Heart left ventricle (tissue), 16 donors: ENCODE measurements around the gene SWT1. TPM values are rescaled to one million over a fixed set of nuclear protein-coding genes. Genes with fewer than 3 reads are reported as not detected.

Experiments used
- ATAC-seq, 4 donors: fragments of 200-7000 bp; cut with Tn5 transposase; one replicate each; pipeline ENCODE4 v1.9.1; 2020 to 2022; ENCODE audit warnings: moderate library complexity in 4 of 4, mild to moderate bottlenecking in 3 of 4, moderate number of reproducible peaks in 1 of 4
- DNase-seq, 5 donors: peaks; one replicate each; pipeline ENCODE4 v3.0.0-alpha.2; 2020
- H3K27ac ChIP-seq, 12 donors: fragments of 200-600 bp; sonication (generic) in 4 of 12; one replicate each; pipeline versions ENCODE4 v1.5.0 to v1.8.0; 2016 to 2022; ENCODE audit warnings: mild to moderate bottlenecking in 2 of 12
- H3K27me3 ChIP-seq, 9 donors: fragments of 200-600 bp; sonication (generic) in 2 of 9; one replicate each; pipeline versions ENCODE4 v1.5.1 to v1.8.0; 2016 to 2022; ENCODE audit warnings: mild to moderate bottlenecking in 3 of 9
- H3K36me3 ChIP-seq, 9 donors: fragments of 200-600 bp; sonication (generic) in 2 of 9; one replicate each; pipeline versions ENCODE4 v1.5.0 to v1.8.0; 2018 to 2022; ENCODE audit warnings: mild to moderate bottlenecking in 2 of 9
- H3K4me1 ChIP-seq, 12 donors: fragments of 200-600 bp; sonication (generic) in 4 of 12; one replicate each; pipeline versions ENCODE4 v1.5.0 to v1.8.0; 2016 to 2022; ENCODE audit warnings: mild to moderate bottlenecking in 3 of 12
- H3K4me3 ChIP-seq, 12 donors: fragments of 200-600 bp; sonication (generic) in 4 of 12; one replicate each; pipeline versions ENCODE4 v1.5.0 to v1.8.0; 2017 to 2022; ENCODE audit warnings: mild to moderate bottlenecking in 9 of 12, moderate library complexity in 4 of 12
- H3K9me3 ChIP-seq, 12 donors: fragments of 200-600 bp; sonication (generic) in 4 of 12; one replicate each; pipeline versions ENCODE4 v1.5.0 to v1.8.0; 2016 to 2022; ENCODE audit warnings: mild to moderate bottlenecking in 1 of 12
- CTCF ChIP-seq, 12 donors: fragments of 200-600 bp; sonication (generic) in 4 of 12; IDR thresholded peaks; one replicate each; pipeline versions ENCODE4 v1.5.0 to v1.8.0; 2018 to 2022; ENCODE audit warnings: antibody characterized with exemption in 12 of 12, mild to moderate bottlenecking in 5 of 12
- POLR2A ChIP-seq, 2 donors: fragments of 450-650 bp; IDR thresholded peaks; one replicate each; pipeline ENCODE4 v1.6.1; 2017; ENCODE audit warnings: antibody characterized with exemption in 2 of 2, mild to moderate bottlenecking in 2 of 2, moderate library complexity in 2 of 2
- WGBS, 4 donors: extraction: QIAGEN DNeasy Blood & Tissue Kit in 2 of 4; methylation state at CpG; one replicate each; pipeline versions ENCODE4 v1.1.5 to v1.1.7; 2013 to 2018; 5-methylcytosine and 5-hydroxymethylcytosine counted together
- intact Hi-C, 10 donors: fragments of 100-400 bp; cut with DNase I; formaldehyde crosslinking; loops; one replicate each; pipeline versions ENCODE4 v1.11.1 to v1.14.2; 2022
- polyA plus RNA-seq, 2 donors: library from polyadenylated mRNA; stranded (reverse); fragments of 200-250 nt; gene quantifications; one replicate each; pipeline ENCODE4 v1.2.3, GENCODE V29; 2013
- total RNA-seq, 9 donors: library from RNA; depleted of rRNA in 2 of 9; stranded (reverse); fragments of >200 nt in 2 of 9; fragmentation: NEBNext Ultra II Directional in 3 of 9; extraction: Animal tissue kit (Norgen Biotek cat#: 25700) in 3 of 9; gene quantifications; one replicate each; pipeline versions ENCODE4 v1.1.0 to v1.2.4, GENCODE V29; 2016 to 2023
- donor health status: ischemic (EF 13 %, LVEDD 7.1; RV severe dilation, severe dysfunction).
- donor health status: healthy with polysubstance abuse.
- donor health status: DM: no; HTN: yes; CAD: no.
- donor health status: DM: no; HTN: no; CAD: no.
- donor health status: ischemic (EF 25% LVEDD 6.9; RV normal size, moderate dysfunction).
- donor health status: ischemic (EF 25% LVEDD 5.7; RV mildly dilated, moderate dysfunction).
- donor health status: healthy.
- donor health status: DM: yes; HTN: yes; CAD: no.
- donor health status: ischemic (EF 35%, LVEDD 5.7; RV mildly dilated, moderate dysfunction).
- donor health status: nonischemic (EF 11% LVEDD 7.7; RV severe dilation, severe dysfunction).
- donor health status: DM: yes; HTN: yes; CAD: no.
- donor health status: PGD.
- donor health status: ischemic (EF 29% LVEDD 5.4; RV normal size, mild dysfunction).
- donor health status: nonischemic (EF 23%, LVEDD 6.1; RV moderate dilation, normal function).

SWT1 gene
- total and polyA plus RNA-seq, 11 donors = 1.7 to 8.5 (median 5.3) TPM

- WGBS, 4 donors = 96 to 100% (median 98%) methylated on average over 2 of the region's 2 CpGs
- intact Hi-C loops = no loop called here
Measured at GRCh38 chr1:185280589-185280988, 123.6 kb downstream of the SWT1 start.

GRCh38 chr1:185281245-185281644 is 124.3 kb downstream of the SWT1 start:
- no peaks in the 10 kb centered on the region for H3K9me3 ChIP-seq
- peaks cover 0 to 10% (median 0%) of the 10 kb centered on the region in 12 donors for H3K4me1 ChIP-seq
- H3K36me3 ChIP-seq = peaks cover 0 to 19% (median 7%) of the 10 kb centered on the region in 9 donors
- 82 to 84% (median 83%) methylated on average over 3 of the region's 3 CpGs for WGBS, 4 donors
- H3K27ac ChIP-seq = peak overlapping the region in 1 of 12 donors; percentile 8
- DNase-seq = no peak
- intact Hi-C loops = no loop called here
- H3K4me3 ChIP-seq = no peak overlapping the region
- TF ChIP-seq CTCF (IDR thresholded peaks at IDR 0.05) (no peak), POLR2A (IDR thresholded peaks at IDR 0.05) (no peak)
- no peaks in the 10 kb centered on the region for H3K27me3 ChIP-seq
- ATAC-seq = no peak

More at GRCh38 chr1:185280589-185280988, 123.6 kb downstream of the SWT1 start:
- ATAC-seq = no peak
- DNase-seq = no peak
- H3K27ac ChIP-seq = no peak overlapping the region
- TF ChIP-seq POLR2A (IDR thresholded peaks at IDR 0.05) = no peak
- TF ChIP-seq CTCF (IDR thresholded peaks at IDR 0.05) = no peak
- H3K9me3 ChIP-seq = no peaks in the 10 kb centered on the region
- H3K4me1 ChIP-seq = peaks cover 0 to 10% (median 0%) of the 10 kb centered on the region in 12 donors
- H3K4me3 ChIP-seq = no peak overlapping the region
- H3K36me3 ChIP-seq = peaks cover 0 to 19% (median 7%) of the 10 kb centered on the region in 9 donors
- no peaks in the 10 kb centered on the region for H3K27me3 ChIP-seq

GRCh38 chr1:185284116-185284515 is 127.1 kb downstream of the SWT1 start:
- ATAC-seq = no peak
- Histone ChIP-seq H3K36me3 (peaks cover 0 to 10% (median 0%) of the 10 kb centered on the region in 9 donors), H3K4me1 (peaks cover 0 to 14% (median 4%) of the 10 kb centered on the region in 12 donors), H3K27ac (no peak overlapping the region), H3K4me3 (no peak overlapping the region), H3K9me3 (peaks cover 0 to 4% (median 0%) of the 10 kb centered on the region in 12 donors), H3K27me3 (no peaks in the 10 kb centered on the region)
- WGBS, 4 donors = 65 to 76% (median 69%) methylated on average over 2 of the region's 2 CpGs
- no peak for TF ChIP-seq POLR2A (IDR thresholded peaks at IDR 0.05)
- no peak for TF ChIP-seq CTCF (IDR thresholded peaks at IDR 0.05)
- intact Hi-C loops = no loop called here
- DNase-seq = no peak

GRCh38 chr1:185284533-185285276 is 127.7 kb downstream of the SWT1 start:
- peaks cover 0 to 10% (median 0%) of the 10 kb centered on the region in 9 donors for H3K36me3 ChIP-seq
- H3K27me3 ChIP-seq = no peaks in the 10 kb centered on the region
- intact Hi-C loops = no loop called here
- H3K4me3 ChIP-seq = no peak overlapping the region
- DNase-seq (no peak), ATAC-seq (peak in 3 of 4 donors; percentile 44 to 59 (median 57))
- TF ChIP-seq CTCF (IDR thresholded peaks at IDR 0.05) = no peak
- TF ChIP-seq POLR2A (IDR thresholded peaks at IDR 0.05) = no peak
- peaks cover 0 to 14% (median 4%) of the 10 kb centered on the region in 12 donors for H3K4me1 ChIP-seq
- 18 to 32% (median 29%) methylated on average over 2 of the region's 2 CpGs for whole genome bisulfite sequencing, 4 donors
- peaks cover 0 to 4% (median 0%) of the 10 kb centered on the region in 12 donors for H3K9me3 ChIP-seq
- H3K27ac ChIP-seq = no peak overlapping the region
